Type B pancreatic cell (in vitro differentiated cells): Measurements from ENCODE around the gene MLLT6. TPM values are rescaled to one million over a fixed set of nuclear protein-coding genes. Genes with fewer than 3 reads are reported as not detected.

Experiments used
- DNase-seq: peaks from one replicate; pipeline ENCODE4 v3.0.0; 2021; ENCODE audit warnings: mixed read lengths; ENCODE audit not compliant: unreplicated experiment; ENCODE audit errors: extremely low spot score
- H3K27ac Mint-ChIP-seq: 2 replicates; pipeline ENCODE4 v1.8.0; 2021; ENCODE audit warnings: mild to moderate bottlenecking, mixed read lengths
- H3K27me3 Mint-ChIP-seq: 2 replicates; pipeline ENCODE4 v1.8.0; 2021; ENCODE audit warnings: mixed read lengths
- H3K36me3 Mint-ChIP-seq: 2 replicates; pipeline ENCODE4 v1.8.0; 2021; ENCODE audit warnings: mixed read lengths
- H3K4me1 Mint-ChIP-seq: one replicate; pipeline ENCODE4 v1.8.0; 2021; ENCODE audit warnings: mixed read lengths; ENCODE audit not compliant: unreplicated experiment
- H3K4me3 Mint-ChIP-seq: 2 replicates; pipeline ENCODE4 v1.8.0; 2021; ENCODE audit warnings: mild to moderate bottlenecking, mixed read lengths
- H3K9me3 Mint-ChIP-seq: 2 replicates; pipeline ENCODE4 v1.8.0; 2021; ENCODE audit warnings: mixed read lengths
- total RNA-seq: library from RNA; stranded (reverse); gene quantifications from 2 replicates; pipeline ENCODE4 v1.2.1, GENCODE V29; 2021; ENCODE audit warnings: low replicate concordance
- TF ChIP-seq, protein P1 (sequence below): fragments of 200-600 bp; sonication (generic); conservative IDR thresholded peaks from 2 replicates; pipeline ENCODE4 v1.5.0; 2021; ENCODE audit warnings: antibody characterized with exemption, mild to moderate bottlenecking

MLLT6 gene
- total RNA-seq, 1 donor from 2014 or later, result 130 TPM

DNA sequence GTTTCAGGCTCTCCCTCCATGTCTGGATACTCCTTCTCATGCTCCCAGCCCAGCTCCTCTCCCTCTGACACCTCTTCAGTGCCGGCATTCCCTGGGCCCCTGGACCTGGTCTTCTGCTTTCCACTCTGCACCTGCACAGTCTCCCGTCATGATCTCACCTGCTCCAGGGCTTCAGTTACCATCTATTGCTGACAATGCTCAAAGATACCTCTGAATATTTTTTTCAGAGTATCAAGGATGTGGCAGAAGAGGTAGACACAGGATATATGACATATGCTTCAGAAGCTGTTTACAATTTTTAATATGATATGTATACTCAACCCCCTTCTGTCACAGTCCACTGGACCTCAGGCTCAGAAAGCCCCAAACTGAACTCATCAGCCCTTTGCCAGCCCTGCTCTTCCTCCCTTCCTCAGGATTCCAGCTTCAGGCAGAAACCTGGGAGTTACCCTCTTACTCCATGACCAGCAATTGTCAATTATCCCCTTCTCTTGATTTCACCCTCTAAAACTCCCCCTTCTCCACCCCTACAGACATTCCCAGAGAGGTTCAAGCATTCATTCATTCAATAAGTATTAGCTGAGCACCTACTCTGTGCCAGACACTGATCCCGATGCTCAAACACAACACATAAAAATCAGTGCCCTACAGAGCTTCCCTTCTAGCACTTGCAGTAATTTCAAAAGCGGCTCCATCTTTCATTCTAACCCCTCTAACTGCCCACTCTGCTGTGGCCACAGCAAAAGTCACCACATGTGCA is 7.8 kb upstream of the MLLT6 start:
- H3K27me3 Mint-ChIP-seq, result peaks cover 20% of the 10 kb centered on the region
- H3K36me3 Mint-ChIP-seq, result no peaks in the 10 kb centered on the region

DNA sequence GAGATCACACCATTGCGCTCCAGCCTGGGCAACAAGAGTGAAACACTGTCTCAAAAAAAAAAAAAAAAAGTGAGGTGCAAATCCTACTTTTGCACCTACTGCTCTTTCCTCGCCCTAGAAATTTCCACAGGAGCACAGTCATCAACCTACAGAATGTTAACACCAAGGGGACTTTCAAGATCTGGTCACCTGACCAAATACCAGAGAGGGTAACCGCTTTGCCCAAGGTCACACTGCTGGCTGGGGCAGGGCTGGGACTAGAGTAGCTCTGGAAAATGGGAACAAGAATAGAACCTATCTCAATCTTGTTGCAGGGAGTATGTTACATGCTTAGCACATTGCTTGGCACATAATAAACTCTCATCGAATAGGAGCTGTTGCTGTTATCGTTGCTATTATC is 6.3 kb upstream of the MLLT6 start:
- peaks cover 24% of the 10 kb centered on the region for H3K27me3 Mint-ChIP-seq

More for the DNA sequence above, 7.8 kb upstream of the MLLT6 start:
- Mint-ChIP-seq H3K4me1 (peaks cover 16% of the 10 kb centered on the region), H3K27ac (peak overlapping the region; percentile 30), H3K4me3 (peak overlapping the region; percentile 3), H3K9me3 (no peaks in the 10 kb centered on the region)
- TF ChIP-seq, protein P1, sequence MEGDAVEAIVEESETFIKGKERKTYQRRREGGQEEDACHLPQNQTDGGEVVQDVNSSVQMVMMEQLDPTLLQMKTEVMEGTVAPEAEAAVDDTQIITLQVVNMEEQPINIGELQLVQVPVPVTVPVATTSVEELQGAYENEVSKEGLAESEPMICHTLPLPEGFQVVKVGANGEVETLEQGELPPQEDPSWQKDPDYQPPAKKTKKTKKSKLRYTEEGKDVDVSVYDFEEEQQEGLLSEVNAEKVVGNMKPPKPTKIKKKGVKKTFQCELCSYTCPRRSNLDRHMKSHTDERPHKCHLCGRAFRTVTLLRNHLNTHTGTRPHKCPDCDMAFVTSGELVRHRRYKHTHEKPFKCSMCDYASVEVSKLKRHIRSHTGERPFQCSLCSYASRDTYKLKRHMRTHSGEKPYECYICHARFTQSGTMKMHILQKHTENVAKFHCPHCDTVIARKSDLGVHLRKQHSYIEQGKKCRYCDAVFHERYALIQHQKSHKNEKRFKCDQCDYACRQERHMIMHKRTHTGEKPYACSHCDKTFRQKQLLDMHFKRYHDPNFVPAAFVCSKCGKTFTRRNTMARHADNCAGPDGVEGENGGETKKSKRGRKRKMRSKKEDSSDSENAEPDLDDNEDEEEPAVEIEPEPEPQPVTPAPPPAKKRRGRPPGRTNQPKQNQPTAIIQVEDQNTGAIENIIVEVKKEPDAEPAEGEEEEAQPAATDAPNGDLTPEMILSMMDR, result no peak
- no peak for DNase-seq

DNA sequence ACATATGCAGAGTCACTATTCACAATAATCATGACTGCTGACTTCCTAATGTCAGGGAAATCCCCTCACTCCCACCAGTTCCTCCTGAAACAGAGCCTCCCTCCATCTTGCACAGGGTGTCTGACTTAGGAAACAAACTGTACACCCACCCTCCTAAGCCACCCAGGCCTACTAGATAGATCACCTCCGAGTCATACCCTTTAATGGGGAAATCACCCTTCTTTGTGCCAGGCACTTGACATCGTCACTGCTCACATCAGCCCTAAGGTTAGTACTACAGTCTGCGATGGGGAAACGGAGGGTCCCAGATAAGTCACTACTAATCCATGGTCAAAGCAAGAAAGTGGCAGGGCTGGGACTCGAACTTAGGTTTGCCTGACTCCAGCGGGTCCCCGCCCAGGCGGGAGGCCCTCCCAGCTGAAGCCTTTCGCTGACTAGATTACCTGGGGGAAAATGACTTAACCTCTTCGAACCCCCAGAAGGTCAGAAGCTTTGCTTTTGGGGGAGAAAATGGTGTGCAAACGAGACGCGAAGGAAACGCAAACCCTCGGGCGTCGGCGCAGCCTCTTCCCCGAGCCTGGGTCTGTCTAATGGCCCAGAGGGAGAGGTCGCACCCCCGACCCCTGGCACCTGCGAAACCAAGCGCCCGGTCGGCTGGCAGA is 3.4 kb upstream of the MLLT6 start:
- Mint-ChIP-seq H3K27me3 (peaks cover 28% of the 10 kb centered on the region), H3K36me3 (no peaks in the 10 kb centered on the region), H3K9me3 (no peaks in the 10 kb centered on the region), H3K4me1 (peaks cover 24% of the 10 kb centered on the region), H3K4me3 (peak overlapping the region; percentile 86), H3K27ac (peak overlapping the region; percentile 95)
- TF ChIP-seq, protein P1, result no peak
- no peak for DNase-seq

More for the DNA sequence above, 6.3 kb upstream of the MLLT6 start:
- no peak overlapping the region for H3K4me3 Mint-ChIP-seq
- no peak for DNase-seq
- peaks cover 19% of the 10 kb centered on the region for H3K4me1 Mint-ChIP-seq
- no peaks in the 10 kb centered on the region for H3K36me3 Mint-ChIP-seq
- H3K9me3 Mint-ChIP-seq, result no peaks in the 10 kb centered on the region
- peak overlapping the region; percentile 95 for H3K27ac Mint-ChIP-seq
- TF ChIP-seq, protein P1, result no peak

DNA sequence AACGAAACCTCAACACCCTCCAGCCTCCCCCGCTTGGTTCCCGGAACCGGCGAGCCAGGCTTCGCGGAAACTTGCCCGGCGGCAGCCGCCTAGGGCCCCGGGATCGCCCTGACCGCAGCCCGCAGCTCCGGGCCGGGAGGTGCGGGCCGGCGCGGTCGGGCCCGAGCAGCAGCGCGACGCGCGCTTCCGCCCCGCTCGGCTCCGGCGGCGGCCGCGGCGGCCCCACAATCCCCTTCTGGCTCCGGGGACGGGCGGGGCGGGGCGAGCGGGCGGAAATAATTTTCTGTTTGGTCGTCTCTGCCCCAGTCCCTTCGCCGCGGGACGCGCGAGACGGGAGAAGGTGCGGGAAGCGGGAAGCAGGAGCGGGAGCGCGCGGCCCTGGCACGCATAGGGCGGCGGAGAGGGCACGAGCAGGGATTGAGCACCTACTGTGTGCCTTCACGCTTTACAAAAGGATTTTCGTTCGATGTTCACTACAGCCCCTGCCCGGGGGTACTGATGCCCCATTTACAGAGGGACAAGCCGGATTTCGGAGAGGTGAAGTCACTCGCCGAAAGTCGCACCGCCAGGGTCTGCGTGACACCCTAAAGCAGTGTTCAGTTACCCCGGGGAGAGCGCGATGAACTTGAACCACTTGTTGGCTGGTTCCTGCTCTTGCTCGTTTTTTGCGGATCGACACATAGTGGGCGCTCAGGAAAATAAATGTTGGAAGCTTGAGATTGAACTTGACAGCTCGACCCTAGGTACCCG is 2.7 kb upstream of the MLLT6 start:
- Mint-ChIP-seq H3K27me3 (peaks cover 21% of the 10 kb centered on the region), H3K27ac (peak overlapping the region; percentile 99), H3K9me3 (no peaks in the 10 kb centered on the region), H3K4me1 (peaks cover 31% of the 10 kb centered on the region), H3K36me3 (no peaks in the 10 kb centered on the region), H3K4me3 (peak overlapping the region; percentile 95)
- TF ChIP-seq, protein P1, result no peak
- DNase-seq, result peak; percentile 85

DNA sequence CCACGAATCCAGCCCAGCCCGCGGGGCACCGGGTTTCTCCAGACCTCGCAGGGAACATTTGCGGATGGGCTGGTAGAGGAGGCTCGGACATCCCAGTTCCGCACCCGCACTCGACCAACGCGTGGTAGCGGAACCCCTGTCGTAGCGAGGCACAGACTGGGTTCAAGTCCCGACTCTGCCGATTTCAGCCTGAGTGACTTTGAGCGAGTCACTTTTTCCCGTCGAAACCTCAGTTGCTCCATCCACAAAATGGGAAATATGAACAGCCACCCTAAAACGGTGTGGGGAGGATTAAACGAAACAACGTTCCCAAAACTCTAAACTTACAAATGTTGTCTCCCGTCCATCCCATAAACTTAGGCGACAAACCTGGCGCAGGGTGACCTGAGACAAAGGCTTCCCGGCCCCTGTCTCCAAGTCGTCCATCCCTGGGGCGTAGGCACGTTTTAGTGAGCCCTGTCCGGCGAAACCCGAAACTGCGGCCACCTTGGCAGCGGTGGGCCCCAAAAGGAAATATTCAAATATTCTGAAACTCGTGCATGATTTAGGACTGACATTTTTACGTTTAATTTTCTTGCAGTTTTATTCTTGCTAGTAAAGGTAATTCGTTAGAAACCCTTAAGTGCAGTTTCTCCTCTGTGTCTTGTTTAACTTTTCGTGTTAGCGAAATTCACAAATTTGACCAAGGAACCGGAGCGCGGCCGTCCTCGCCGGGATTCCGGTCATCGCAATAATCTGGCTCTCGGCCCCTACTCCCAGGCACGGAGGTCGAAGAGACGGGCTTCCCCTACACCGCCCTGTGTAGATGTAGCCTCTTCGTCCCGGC is 1.9 kb upstream of the MLLT6 start:
- Mint-ChIP-seq H3K9me3 (no peaks in the 10 kb centered on the region), H3K36me3 (no peaks in the 10 kb centered on the region), H3K27me3 (peaks cover 20% of the 10 kb centered on the region), H3K4me1 (peaks cover 32% of the 10 kb centered on the region), H3K27ac (peak overlapping the region; percentile 99), H3K4me3 (peak overlapping the region; percentile 95)
- TF ChIP-seq, protein P1, result no peak
- DNase-seq, result no peak
